T-helper 1 cell treated with Interleukin-12 subunit alpha and Interleukin-12 subunit beta and Interleukin-4 antibody, amounts not matched to agents 30 ng/mL and 1 ng/mL, for 36 hours (primary cell): ENCODE results near the gene LRRC8D. TPM values are rescaled to one million over a fixed set of nuclear protein-coding genes. Genes with fewer than 3 reads are reported as not detected.
"Not testable (repeated sequence)": the region's sequence is repeated elsewhere in the genome, so short reads cannot be mapped to it uniquely, and the experiment has no call there.

Experiments
- intact Hi-C: fragments of 100-400 bp; cut with micrococcal nuclease; formaldehyde crosslinking; loops from one replicate; pipeline ENCODE4 v1.15.1; 2024
- total RNA-seq: library from RNA; stranded (reverse); gene quantifications from 2 replicates; pipeline ENCODE4 v1.2.3, GENCODE V29; 2022

The LRRC8D gene
- total RNA-seq, result 34.4 and 36.2 TPM in 2 replicates

DNA sequence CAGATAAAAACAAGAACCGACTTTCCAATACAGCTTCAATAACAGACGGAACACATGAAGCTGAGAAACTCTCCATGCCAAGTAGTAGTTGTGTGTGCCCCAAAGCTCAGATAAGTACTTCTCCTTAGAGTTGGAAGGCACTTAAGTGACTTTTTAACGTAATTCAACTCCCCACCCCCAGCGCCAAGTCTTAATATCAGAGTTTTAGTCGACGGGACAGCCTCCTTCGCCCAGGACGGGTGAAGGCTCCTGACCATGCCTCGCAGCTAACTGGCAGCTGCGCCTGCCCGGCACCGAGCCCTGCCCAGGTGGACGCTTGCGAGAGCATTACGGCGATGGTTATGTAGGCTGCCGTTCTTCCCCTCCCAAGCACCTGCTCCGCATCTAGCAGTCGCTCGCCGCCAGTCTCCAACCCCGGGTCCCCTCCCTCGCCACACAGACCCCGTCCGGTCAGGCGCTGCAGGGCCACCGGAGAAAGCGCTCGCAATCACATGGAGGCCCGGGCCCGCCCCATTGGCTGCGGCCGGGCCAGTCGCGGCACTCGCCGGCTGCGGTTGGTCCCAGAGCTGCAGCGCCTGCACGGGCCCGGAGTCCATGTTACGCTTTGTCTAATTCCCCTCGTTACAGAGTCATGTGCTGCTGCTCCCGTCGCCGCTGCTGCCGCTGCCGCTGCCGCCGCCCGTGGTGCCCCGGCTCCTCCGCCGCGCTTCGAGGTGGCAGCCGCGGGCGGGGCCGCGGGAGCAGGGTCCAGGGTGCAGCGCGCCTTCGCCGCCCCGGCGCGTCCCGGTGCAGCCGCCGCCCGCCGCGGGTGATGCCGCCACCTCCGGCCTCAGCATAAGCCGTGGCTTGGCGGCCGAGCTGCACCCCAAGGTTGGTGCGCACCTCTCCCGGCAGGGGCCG lies at the start of gene LRRC8D:
TSS of gene LRRC8D (plus strand) at position 611 of the 900 bp plus-strand sequence. CDS start 112,037 bp downstream, outside the sequence.
- intact Hi-C loops, result loop anchor here (1.0 to 5.0 kb wide), 10 partner anchors 16 to 928 kb away; partner anchors contain the start of genes GTF2B, LRRC8B and ZNF326

DNA sequence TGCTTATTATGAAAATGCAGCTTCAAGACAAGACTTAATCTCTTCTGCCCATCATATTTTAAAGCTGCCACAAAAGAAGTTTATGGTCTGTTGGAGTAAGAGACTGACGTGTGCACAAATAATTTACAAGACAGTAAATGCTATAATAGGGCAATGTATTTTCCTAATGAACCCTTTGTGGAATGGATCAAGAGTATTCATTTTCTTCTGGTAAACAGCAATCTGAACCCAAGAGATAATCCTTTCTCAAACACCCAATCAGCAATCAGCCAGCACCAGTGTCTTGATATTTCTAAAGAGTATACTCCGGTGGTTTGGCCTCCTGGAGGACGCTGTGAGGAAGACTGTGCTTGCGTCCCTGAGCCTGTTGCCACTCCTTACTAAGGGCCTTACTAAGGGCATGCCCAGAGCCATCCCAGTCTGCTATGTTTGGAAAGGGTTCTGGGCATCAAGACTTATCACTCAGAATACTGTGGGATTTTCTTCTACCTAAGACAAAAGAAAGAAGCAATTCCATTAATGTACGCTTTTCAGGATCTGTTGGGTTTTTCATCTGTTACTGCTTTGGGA lies 48.8 kb upstream of the LRRC8D start:
- intact Hi-C loops, result no loop called here

DNA sequence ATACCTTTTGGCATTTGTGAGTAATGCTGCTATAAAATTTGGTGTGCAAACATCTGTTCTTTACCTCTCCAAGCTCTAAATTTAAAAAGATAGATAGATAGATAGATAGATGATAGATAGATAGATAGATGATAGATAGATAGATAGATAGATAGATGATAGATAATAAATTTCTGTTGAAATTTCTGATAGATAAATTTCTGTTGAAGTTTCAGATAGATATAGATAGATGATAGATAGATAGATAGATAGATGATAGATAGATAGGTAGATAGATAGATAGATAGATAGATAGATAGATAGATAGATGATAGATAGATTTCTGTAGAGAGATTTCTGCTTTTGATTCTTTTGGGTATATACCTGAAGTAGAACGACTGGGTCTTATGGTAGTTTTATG lies 44.7 kb upstream of the LRRC8D start:
- intact Hi-C loops, result not testable (repeated sequence)

DNA sequence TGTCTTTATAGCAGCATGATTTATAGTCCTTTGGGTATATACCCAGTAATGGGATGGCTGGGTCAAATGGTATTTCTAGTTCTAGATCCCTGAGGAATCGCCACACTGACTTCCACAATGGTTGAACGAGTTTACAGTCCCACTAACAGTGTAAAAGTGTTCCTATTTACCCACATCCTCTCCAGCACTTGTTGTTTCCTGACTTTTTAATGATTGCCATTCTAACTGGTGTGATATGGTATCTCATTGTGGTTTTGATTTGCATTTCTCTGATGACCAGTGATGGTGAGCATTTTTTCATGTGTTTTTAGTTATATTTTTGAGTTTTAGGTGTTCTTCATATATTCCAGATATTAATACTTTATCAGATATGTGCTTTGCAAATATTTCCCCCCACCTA lies 43.6 kb upstream of the LRRC8D start:
- intact Hi-C loops, result not testable (repeated sequence)

DNA sequence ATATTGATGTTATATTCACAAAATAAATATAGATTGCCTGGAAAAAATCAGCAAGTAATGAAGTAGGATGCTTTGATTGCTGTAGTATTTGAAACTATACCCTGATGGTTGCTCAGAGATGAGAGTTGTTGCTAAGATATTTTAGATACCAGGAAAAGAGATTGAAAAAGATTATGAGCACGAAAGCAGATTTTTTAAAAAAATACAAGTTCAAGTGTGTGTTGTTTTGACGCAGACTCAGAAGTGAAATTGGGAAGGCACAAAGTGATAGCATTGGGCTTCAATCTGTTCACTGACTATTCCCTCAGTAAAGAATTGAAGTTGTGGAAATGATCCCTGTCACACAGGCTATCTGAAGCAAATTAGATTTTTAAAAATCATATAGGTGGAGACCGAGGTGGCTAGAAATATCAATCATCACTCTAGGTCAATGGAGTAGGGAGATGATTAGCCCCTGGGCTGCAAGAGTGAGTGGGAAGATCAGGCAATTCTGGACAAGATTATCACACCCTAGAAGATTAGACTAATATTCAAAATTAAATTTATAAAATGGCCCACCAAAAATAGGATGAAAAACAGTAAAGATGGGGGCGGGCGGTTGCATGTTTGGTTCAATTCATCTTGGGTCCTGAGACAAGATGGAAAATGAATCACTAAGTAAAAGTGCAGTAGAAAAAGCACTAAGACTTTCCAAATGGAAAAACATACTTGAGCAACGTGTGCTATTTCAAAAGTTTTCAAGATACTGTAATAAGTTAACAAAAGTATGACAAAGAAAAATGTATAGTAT lies 41.5 kb upstream of the LRRC8D start:
- intact Hi-C loops, result no loop called here

DNA sequence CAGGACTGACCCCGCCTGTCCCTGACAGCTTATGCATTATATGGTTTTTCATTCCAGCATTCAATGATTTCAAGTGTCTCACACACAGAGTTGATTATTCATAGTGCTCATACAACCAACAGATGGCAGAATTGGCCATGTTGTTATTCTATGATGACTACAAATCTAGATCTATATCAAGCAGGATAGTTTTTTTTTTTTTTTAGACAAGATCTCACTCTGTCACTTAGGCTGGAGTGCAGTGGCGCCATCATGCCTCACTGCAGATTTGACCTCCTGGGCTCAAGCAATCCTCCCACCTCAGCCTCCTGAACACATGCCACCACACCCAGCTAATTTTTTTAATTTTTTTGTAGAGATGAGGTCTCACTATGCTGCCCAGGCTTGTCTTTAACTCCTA lies 40.1 kb upstream of the LRRC8D start:
- intact Hi-C loops, result loop anchor here (1.0 kb wide), 4 partner anchors 24 to 207 kb away; partner anchors contain the start of gene LRRC8D

DNA sequence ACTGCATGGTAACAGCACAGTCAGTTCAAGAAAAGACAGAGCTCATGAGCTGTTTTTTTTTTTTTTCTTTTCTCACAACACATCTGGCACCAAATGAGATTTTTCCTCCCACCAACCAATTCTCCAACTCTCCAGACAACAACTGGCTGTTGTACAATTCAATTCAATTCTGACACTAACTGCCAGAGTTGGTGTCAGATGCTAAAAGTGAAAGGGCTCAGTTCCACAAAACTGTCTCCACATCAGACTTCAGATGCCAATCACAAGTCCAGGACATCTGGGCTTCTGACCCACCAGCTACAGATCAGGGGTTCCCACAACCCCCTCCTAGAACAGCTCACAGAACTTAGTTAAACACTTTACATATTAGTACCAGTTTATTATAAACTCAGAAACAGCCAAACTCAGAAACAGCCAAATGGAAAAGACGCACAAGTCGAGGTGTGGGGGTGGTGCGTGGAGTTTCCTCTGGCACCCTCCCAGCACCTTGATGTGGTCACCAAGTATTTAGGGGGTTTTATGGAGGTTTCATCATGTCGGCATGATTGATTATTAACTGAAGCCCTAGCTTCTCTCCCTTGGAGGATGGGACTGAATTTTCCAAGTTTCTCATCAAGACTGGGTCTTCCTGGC lies 39.2 kb upstream of the LRRC8D start:
- intact Hi-C loops, result loop anchor here (1.0 kb wide), 1 partner anchor 23 kb away; no protein-coding TSS in a partner anchor

DNA sequence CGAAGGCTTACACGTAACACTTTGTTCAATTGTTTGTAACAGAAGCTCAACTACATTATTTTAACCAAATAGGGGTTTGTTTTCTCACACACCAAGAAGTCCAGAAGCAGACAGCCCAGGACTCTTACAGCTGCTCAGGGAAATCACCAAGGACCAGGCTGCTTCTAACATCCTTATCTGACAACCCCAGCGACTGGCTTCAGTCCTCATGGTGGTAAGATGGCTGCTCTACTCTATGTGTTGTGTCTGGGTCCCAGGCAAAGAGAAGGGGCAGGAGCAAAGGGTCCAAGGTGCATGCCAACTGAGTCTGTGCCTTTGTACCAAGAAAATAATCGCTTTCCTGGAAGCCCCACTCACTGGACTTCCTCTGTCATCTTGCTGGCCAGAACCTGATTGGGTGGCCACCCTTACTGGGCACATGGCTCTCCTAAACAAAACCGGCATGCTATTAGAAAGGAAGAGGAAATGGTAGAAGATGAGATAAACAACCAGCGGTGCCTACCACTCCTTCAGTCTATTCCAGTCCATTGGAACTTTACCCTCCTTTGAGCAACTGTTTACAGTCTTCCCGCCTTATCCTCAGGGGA lies 34.1 kb upstream of the LRRC8D start:
- intact Hi-C loops, result no loop called here

DNA sequence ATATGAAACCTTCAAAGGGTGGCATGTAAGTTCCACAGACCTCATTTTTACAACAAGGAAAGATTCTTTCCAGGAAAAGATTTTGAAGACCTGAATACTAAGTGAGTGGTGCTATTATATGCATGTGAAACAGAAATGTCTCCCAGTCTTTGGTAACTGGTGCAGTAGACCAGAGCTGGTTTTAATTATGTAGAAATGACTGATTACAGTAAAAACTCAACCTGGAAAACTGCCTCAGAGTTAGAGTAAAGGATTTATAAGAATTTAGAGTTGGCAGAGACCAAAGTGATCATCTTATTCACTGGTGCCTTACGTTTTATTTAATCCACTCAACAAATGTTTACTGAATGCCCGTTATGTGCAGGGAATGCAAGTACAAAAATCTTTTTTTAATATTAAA lies 30.2 kb upstream of the LRRC8D start:
- intact Hi-C loops, result no loop called here

DNA sequence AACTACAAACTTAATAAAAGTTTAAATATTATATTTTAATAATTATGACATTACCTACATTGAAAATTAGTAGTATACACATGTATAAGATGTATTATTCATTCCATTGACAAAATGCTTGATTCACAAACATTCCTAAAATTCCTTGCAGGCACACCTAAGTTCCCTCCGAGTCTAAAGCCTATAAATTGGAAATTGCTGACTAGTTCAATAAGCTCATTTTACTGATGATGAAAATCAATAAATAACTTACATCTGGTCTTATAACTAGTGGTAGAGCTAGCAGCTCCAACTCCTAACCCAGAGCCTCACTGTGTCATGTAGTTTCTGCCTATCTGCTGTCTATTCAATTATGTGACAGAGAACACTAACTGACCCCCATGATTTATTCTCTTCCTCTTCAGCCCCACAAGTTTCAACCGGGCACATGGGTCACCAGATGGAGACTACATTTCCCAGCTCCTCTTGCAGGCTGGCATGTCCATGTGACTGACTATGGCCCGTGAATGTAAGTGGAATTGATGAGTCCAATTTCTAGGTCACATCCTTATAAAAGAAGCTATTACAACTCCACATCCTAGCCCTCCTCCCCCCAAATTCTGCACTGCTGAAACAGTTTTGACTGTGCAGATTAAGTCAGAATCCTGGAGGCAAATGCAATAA lies 29.6 kb upstream of the LRRC8D start:
- intact Hi-C loops, result no loop called here

DNA sequence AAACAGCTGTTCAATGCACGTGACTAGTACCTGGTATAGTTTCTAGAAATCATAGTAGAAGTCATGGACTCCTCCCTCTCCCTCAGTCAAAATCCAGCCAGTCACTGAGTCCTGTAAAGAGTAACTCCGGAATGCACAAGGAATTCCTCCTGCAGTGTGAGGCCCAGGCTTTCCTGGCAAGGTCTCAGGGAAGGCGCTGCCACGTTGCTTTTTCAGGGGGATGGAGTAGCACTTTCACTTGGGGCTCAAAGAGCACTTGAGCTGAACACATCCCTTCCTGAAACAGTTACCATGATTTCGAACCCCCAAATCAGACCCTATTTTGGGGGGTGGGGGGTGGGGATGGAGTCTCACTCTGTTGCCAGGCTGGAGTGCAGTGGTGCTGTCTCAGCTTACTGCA lies 26.4 kb upstream of the LRRC8D start:
- intact Hi-C loops, result no loop called here

DNA sequence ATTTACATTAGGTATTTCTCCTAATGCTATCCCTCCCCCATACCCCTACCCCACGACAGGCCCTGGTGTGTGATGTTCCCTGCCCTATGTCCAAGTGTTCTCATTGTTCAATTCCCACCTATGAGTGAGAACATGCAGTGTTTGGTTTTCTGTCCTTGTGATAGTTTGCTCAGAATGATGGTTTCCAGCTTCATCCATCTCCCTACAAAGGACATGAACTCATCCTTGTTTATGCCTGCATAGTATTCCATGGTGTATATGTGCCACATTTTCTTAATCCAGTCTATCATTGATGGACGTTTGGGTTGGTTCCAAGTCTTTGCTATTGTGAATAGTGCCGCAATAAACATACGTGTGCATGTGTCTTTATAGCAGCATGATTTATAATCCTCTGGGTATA lies 25.3 kb upstream of the LRRC8D start:
- intact Hi-C loops, result not testable (repeated sequence)

DNA sequence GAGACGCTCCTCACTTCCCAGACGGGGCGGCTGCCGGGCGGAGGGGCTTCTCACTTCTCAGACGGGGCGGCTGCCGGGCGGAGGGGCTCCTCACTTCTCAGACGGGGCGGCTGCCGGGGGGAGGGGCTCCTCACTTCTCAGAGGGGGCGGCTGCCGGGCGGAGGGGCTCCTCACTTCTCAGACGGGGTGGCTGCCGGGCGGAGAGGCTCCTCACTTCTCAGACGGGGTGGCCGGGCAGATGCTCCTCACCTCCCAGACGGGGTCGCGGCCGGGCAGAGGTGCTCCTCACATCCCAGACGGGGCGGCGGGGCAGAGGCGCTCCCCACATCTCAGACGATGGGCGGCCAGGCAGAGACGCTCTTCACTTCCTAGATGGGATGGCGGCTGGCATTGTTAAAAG lies 23.0 kb upstream of the LRRC8D start:
- intact Hi-C loops, result not testable (repeated sequence)

DNA sequence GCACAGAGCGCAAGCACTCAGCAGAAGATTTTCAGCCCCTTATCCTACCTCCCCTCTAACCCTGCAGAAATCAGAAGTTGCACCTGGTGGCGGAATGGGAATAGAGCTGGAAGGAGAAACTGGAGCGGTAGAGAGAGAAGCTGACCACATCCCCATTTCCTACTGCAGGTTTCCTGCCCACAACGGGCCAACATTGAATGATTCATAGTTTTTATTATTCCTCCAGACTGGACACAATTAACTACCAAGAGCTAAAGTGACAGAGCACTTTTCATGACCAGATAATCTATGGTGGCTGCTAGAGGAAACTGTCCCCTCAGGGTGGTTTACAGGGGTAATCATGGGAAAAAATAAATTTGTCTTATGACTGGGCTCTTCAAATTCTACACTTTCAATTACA lies 21.3 kb upstream of the LRRC8D start:
- intact Hi-C loops, result no loop called here

DNA sequence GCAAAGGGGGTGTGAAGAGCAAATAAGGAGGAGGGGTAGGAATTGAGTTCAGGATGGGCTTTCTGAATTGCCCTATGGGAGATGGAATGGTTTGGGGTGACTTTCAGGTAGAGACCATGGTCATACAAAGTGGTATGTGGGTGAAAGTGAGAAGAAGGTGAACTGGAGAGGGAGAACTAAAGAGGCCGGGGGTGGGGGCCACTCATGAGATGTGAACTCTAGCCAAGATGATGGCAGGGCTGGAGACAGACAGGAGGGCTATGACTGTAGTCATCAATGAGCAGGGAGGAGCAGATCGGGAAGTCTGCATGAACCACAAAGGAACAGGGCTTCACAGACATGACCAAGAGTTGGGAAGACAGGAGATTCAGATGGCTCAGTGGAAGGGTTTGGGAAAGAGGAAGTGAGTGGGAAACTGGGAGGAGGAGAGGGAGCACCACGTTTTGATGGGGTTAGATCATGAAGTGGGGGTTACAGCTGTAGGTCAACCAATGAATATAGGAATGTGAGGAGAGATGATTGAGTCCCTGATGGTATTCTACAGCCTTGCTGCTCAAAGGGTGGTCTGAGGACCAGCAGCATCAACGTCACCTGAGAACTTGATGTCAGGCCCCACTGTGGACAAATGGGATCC lies 20.7 kb upstream of the LRRC8D start:
- intact Hi-C loops, result no loop called here

DNA sequence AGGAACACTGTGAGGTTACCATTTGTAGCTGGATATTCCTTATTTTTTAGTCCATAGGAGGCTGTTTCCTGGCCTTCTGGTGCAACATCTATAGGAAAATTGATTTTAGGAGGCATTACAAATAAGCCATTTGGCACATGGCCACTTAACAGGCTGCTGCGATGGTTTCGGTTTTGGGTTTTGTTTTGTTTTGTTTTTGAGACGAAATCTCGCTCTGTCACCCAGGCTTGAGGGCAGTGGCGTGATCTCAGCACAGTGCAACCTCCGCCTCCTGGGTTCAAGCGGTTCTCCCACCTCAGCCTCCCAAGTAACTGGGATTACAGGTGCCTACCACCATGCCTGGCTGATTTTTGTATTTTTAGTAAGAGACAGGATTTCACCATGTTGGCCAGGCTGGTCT lies 20.1 kb upstream of the LRRC8D start:
- intact Hi-C loops, result no loop called here

DNA sequence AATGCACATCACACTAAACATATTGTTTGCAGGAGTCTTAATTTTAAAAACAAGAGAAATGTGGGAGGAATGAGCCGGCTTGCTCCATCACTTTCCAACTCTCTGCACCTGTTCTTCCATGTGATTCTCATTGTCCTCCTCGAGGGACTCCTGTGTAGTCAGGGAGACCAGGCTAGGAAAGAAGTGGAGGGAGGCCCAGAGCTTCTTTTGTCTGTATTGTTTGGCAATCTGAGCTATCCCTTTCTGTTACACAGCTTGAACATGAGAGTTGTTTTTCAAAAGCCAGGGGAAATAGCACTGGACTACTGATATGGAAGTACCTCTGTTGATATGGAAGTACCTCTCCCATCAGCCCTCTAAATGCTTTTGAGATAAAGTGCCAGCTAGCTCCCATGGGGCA lies 18.8 kb upstream of the LRRC8D start:
- intact Hi-C loops, result no loop called here

DNA sequence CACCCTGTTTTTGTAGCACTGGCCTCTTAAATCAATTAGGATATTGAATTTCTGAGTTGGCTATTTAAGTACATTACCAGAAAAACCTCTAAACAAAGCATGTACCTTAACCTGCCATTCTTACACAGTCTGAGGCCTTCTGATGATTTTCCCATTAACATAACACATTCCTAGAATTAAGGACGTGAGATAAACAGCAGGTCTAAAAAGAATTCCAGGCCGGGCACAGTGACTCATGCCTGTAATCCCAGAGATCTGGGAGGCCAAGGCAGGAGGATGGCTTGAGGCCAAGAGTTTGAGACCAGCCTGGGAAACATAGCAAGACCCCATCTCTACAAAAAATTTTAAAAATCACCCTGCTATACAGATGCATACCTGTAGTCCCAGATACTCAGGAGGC lies 18.0 kb upstream of the LRRC8D start:
- intact Hi-C loops, result no loop called here

DNA sequence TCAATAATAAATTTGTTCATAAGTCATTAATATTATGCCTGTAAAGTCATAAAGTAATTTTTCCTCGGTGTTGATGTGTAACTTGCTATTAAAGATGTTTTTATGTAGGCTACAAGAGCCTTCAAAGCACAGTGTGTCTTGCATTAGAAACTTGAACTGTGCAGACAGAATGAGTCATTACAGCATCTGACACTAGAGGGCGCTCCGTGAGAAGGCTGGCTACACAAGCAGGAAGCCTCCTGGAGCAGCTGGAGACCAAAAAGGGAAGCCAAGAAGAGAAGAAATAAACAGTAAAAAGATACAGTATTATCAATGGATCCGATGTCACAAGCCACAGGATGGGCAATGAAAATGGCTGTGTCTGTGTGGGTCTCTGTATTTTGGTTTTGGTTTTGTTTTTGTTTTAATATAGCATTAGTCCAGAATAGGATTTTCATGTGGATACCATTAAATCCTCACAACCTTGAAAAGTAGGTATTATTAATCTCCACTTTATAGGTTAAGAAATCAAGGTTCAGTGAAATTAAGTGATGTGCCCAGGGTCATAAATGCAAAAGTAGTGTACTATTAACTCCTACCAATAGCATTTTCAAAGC lies 16.1 kb upstream of the LRRC8D start:
- intact Hi-C loops, result loop anchor here (1.0 kb wide), 5 partner anchors 16 to 321 kb away; no protein-coding TSS in a partner anchor
